Cardiac fibroblast (primary cell): ENCODE results near the gene PAFAH1B1.
A peak's percentile ranks its signal among the peaks of the same experiment; 100 is the strongest.

Experiments used
- DNase-seq, 2 donors: peaks; one replicate each; pipeline versions ENCODE4 v3.0.0 to v3.0.0-alpha.2; 2010; ENCODE audit warnings: low read depth in 2 of 2
- H3K4me3 ChIP-seq, 2 donors: replicated peaks in 1 of 2; 1 replicate in 1 of 2; 2 replicates in 1 of 2; pipeline ENCODE4 v1.5.1; 2011; ENCODE audit warnings: low read depth in 2 of 2, low read length in 2 of 2, mild to moderate bottlenecking in 2 of 2, moderate library complexity in 1 of 2
- TF ChIP-seq, protein P1 (sequence below): IDR thresholded peaks from one replicate; pipeline ENCODE4 v1.5.1; 2011; ENCODE audit warnings: low read depth, mild to moderate bottlenecking, low read length, inconsistent platforms

Gene PAFAH1B1

DNA sequence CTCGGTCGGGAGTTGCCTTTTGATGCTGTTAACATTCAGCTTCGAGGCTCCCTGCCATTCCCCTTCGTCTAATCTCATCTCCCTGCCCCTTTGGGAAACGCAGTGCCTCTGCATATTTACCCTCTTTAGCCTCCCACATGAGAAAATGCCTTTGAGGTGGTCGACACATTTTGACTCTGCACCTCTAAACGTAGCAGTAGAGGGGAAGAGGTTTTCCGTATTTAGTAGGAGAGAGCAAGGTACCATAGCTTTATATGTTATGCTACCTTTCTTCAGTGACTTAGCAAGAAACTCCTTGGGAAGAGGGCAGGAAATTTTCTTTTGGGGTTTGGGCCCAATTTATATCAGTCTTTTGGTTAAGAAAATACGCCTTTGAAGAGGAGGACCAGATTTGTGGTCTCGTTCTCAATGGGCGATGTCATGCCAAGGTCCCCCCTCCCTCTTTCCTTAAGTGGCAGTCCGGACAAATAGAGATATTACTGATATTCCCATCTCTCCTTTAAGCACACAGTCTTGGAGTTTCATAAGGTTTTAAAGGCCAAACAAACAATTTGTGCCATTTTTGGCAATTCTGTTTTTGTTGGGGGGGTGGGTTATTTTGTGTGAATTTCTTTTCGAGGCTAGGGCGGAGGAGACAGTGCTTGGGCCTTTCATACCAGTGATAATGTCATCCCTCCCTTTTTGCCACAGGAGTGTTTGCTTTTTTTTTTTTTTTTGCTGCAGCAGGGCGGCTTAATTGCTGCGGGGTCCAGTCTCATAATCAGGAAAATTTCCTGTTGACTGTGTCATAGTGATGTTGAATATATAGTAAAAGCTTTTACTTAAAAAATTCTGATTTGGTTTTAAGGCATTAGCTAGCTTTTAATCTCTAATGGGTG lies 1.5 kb downstream of the PAFAH1B1 start:
- TF ChIP-seq, protein P1, sequence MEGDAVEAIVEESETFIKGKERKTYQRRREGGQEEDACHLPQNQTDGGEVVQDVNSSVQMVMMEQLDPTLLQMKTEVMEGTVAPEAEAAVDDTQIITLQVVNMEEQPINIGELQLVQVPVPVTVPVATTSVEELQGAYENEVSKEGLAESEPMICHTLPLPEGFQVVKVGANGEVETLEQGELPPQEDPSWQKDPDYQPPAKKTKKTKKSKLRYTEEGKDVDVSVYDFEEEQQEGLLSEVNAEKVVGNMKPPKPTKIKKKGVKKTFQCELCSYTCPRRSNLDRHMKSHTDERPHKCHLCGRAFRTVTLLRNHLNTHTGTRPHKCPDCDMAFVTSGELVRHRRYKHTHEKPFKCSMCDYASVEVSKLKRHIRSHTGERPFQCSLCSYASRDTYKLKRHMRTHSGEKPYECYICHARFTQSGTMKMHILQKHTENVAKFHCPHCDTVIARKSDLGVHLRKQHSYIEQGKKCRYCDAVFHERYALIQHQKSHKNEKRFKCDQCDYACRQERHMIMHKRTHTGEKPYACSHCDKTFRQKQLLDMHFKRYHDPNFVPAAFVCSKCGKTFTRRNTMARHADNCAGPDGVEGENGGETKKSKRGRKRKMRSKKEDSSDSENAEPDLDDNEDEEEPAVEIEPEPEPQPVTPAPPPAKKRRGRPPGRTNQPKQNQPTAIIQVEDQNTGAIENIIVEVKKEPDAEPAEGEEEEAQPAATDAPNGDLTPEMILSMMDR = no peak
- H3K4me3 ChIP-seq = peak overlapping the region; percentile 84 to 89
- DNase-seq = no peak

GRCh38 chr17:2595716-2596115 lies 2.3 kb downstream of the PAFAH1B1 start:
- H3K4me3 ChIP-seq = peak overlapping the region; percentile 84 to 89
- DNase-seq = peak; percentile 18 to 36
- TF ChIP-seq, protein P1 = no peak

DNA sequence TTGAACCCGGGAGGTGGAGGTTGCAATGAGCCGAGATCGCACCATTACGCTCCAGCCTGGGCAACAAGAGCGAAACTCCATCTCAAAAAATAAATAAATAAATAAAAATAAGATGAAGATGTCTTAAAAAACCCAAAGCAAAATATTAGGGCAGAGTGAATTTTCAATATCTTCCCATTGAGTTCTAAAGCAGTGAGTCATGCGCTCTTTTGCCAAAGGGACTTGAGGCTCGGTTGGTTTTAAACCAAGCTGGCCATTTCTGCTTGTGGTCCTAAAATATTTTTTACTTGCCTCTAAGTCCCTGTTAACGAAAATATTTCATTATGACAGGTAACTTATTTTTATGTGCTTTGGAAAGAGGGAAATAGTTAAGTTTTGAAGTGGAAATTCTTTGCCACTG lies 4.7 kb downstream of the PAFAH1B1 start:
- TF ChIP-seq, protein P1 = no peak
- H3K4me3 ChIP-seq = no peak overlapping the region
- peak; percentile 68 to 74 for DNase-seq

GRCh38 chr17:2602597-2603017 lies 9.2 kb downstream of the PAFAH1B1 start:
- no peak overlapping the region for H3K4me3 ChIP-seq
- TF ChIP-seq, protein P1 = no peak
- DNase-seq = peak in 1 of 2 donors; percentile 43

GRCh38 chr17:2608350-2608913 lies 15.0 kb downstream of the PAFAH1B1 start:
- TF ChIP-seq, protein P1 = no peak

DNA sequence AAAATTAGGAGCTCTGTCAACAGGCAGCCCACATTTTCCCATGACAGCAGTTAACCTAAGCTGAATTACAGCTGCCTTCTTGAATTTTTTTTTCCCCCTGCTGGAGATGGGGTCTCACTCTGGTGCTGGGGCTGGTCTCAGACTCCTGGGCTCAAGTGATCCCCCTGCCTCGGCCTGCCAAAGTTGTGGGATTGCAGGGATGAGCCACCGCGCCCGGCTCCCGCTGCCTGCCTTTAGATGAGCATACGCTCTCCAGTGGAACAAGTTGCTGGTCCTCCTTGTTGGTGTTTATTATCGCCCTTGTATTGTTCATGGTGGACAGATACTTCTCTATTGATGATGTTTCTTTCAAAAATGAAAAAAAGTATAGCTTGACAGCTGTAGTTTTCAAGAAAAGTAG lies 15.6 kb downstream of the PAFAH1B1 start:
- DNase-seq = no peak
- H3K4me3 ChIP-seq = no peak overlapping the region
- TF ChIP-seq, protein P1 = no peak

More at GRCh38 chr17:2608350-2608913, 15.0 kb downstream of the PAFAH1B1 start:
- no peak overlapping the region for H3K4me3 ChIP-seq
- DNase-seq = no peak
